ENCODE results near the gene KANSL1.
A peak's percentile ranks its signal among the peaks of the same experiment; 100 is the strongest.

KANSL1 gene

GRCh38 chr17:46074540-46074939 is 118.7 kb downstream of the KANSL1 start:
- no peak for DNase-seq (ENCODE audit: low read depth in 2 of 2)

- DNase-seq (ENCODE audit: low read depth in 2 of 2): no peak
These were observed 120.2 kb downstream of the KANSL1 start for GRCh38 chr17:46072998-46073397.

DNA sequence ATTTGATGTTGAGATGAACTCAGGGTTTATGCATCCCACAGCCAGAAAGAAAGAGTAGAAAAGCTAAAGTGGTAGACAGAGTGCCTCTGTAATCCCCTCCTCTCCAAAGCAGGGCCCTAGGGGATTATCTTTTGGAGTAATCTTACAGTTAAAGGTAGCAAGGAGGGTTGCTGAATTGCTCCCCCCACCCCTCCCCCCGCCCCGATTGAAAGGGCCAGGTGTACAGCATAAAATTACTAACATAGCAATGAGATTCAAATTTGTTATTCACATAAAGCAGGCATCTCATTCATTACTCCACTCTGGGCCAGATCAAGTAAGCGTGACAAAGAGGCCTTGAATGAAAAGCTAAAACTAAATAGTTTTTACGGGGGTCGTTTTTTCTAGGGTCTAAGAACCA is 121.4 kb downstream of the KANSL1 start:
- no peak for DNase-seq (ENCODE audit: low read depth in 2 of 2)

- DNase-seq (ENCODE audit: low read depth in 2 of 2): no peak
These were observed 128.8 kb downstream of the KANSL1 start for GRCh38 chr17:46064460-46064859.

GRCh38 chr17:46063241-46063640 is 130.0 kb downstream of the KANSL1 start:
- DNase-seq (ENCODE audit: low read depth in 2 of 2): no peak

GRCh38 chr17:46061435-46061834 is 131.8 kb downstream of the KANSL1 start:
- DNase-seq (ENCODE audit: low read depth in 2 of 2): no peak

DNA sequence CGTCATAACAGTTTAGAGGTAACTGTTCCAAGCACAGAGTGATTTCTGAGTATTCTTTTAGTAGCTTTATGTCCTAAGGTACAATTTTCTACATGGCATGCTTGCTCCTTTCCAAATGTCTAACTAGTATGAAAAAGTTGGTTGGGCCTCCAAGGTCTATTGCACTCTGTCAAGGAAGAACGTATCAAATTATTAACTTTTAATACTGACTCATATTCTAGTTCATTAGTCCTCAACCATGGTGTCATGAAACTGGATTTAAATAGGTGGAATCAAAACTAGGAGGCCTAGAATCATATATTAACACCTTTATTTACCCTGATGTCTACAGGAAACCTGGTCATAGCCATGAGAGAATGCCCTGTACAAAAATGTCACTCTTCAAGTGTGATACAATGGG is 132.8 kb downstream of the KANSL1 start:
- no peak for DNase-seq (ENCODE audit: low read depth in 2 of 2)

GRCh38 chr17:46059486-46059885 is 133.7 kb downstream of the KANSL1 start:
- DNase-seq (ENCODE audit: low read depth in 2 of 2): no peak

DNA sequence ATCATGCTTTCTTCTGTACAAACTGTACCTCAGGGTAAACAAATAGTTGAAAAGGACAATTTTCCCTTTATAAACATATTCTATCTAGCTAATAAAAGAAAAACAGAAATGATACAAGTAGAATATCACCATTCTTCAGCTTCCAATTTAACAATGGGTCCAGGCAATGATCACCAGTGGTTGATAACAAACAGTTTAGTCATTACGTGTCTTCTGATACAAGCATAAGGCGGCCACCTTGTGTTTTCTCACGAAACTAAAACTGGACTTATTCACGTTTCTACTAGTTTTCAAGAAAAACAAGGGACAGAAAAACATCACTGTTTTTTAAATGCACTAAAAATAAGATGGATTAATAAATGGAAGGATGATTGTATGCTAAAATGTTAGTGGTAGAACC is 135.9 kb downstream of the KANSL1 start:
- DNase-seq (ENCODE audit: low read depth in 2 of 2): no peak

DNA sequence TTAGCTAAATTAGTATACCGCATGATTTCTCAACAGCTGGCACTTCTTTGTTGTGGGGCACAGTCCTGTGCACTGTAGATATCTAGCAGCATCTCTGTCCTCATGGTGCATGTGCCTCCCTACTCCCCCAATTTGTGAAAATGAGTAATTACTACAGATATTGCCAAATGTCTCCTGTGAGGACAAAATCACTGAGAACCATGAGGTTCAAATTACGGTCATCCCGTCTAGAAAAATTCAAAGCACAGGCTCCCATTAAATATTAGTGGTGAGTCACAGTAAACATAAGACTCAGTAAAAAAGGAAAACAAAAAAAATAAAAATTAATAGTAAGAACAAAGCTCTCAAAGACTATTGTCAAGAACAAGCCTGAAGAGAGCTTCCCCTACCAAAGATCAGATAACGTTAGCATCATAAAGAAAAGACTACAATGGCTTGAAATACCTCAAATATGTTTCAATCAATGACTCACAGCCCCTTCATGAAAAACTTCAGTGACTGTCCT is 136.4 kb downstream of the KANSL1 start:
- DNase-seq (ENCODE audit: low read depth in 2 of 2): no peak

GRCh38 chr17:46053911-46054534 is 139.2 kb downstream of the KANSL1 start:
- no peak for DNase-seq (ENCODE audit: low read depth in 2 of 2)

DNA sequence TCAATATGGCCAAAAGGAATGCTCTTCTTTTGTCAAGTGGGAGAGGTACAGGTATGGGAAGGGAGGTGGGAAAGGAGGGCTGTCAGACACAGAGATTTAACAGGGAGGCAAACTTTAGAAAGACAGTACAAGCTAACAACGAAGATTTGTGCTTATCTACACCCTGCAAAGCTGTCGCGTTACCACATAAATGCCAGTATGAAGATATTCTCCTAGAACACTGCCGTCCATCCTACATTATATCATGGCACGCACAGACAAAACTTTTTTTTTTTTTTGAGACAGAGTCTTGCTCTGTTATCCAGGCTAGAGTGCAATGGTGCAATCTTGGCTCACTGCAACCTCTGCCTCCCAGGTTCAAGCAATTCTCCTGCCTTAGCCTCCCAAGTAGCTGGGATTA is 143.6 kb downstream of the KANSL1 start:
- DNase-seq (ENCODE audit: low read depth in 2 of 2): no peak

- DNase-seq (ENCODE audit: low read depth in 2 of 2): no peak
These were observed 145.4 kb downstream of the KANSL1 start for GRCh38 chr17:46047856-46048255.

DNA sequence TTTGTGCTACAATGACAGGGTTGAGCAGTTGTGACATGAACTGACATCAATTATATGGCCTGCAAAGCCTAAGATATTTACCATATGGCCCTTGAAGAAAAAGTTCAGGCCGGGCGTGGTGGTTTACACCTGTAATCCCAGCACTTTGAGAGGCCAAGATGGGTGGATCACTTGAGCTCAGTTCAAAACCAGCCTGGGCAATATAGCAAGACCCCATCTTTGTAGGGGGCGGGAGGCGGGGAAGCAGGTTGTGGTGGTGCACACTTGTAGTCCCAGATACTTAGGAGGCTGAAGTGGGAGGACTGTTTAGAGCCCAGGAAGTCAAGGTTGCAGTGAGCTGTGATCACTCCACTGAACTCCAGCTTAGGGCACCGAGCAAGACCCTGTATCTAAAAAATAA is 145.8 kb downstream of the KANSL1 start:
- no peak for DNase-seq (ENCODE audit: low read depth in 2 of 2)

DNA sequence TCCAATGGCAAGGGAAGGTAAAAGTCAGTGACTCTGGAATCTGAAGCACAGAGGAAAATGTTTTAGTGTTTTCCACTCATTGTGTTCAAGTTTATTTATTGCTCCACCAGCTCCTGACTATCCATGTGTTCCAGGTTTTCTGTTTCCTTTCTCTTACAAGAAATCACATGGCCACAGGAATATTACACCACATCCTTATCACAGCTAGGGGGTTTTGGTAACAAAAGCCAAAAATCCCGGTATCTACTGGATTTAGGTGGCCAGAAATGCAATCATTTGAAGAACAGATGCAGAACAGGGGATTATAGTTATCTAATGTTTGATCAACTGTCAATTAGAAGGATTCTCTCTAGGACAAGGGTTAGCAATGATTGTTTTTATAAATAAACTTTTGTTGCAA is 146.3 kb downstream of the KANSL1 start:
- DNase-seq (ENCODE audit: low read depth in 2 of 2): no peak

DNA sequence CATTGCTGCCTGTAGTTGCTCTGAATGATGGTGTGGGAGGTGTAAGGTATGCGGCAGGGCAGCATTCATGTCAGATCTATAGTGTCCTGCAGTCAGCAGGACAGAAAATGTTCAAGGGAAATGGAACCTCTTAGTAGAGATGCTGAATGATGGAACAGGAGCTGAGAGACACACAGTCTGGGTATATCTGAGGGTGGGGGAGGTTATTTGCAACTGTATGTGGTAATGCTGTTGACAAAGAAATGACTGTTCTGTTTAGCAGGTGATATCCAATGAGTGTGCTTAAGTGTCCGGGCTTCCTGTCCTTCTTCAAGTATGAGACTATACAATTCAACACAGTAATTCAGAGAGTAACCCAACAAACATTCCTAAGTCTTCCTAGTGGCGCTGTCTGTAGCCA is 147.6 kb downstream of the KANSL1 start:
- DNase-seq (ENCODE audit: low read depth in 2 of 2): no peak

- no peak for DNase-seq (ENCODE audit: low read depth in 2 of 2)
These were observed 148.2 kb downstream of the KANSL1 start for GRCh38 chr17:46044989-46045388.

GRCh38 chr17:46044286-46044928 is 148.8 kb downstream of the KANSL1 start:
- DNase-seq (ENCODE audit: low read depth in 2 of 2): peak in 1 of 2 donors; percentile 9

DNA sequence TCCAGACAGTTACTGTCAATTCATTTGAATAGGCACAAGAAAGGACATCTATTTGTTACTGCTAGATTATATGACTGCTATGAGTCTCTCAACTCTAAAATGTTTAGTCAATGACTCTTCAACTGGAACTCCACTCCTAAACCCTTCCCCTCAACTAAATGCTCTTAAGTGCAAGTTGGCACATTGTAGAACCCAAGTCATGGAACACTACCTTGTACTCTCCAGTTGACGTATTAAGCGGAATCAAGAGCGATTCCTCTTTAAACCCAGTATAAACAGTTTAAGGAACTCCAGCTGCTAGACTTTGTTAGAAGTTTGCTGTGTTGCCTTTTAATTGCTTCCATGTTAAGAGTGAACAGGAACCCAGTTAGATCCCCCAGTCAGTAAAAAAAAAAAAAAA is 149.6 kb downstream of the KANSL1 start:
- no peak for DNase-seq (ENCODE audit: low read depth in 2 of 2)

GRCh38 chr17:46042925-46043324 is 150.3 kb downstream of the KANSL1 start:
- no peak for DNase-seq (ENCODE audit: low read depth in 2 of 2)

- DNase-seq (ENCODE audit: low read depth in 2 of 2): no peak
These were observed 151.0 kb downstream of the KANSL1 start for GRCh38 chr17:46042246-46042645.

DNA sequence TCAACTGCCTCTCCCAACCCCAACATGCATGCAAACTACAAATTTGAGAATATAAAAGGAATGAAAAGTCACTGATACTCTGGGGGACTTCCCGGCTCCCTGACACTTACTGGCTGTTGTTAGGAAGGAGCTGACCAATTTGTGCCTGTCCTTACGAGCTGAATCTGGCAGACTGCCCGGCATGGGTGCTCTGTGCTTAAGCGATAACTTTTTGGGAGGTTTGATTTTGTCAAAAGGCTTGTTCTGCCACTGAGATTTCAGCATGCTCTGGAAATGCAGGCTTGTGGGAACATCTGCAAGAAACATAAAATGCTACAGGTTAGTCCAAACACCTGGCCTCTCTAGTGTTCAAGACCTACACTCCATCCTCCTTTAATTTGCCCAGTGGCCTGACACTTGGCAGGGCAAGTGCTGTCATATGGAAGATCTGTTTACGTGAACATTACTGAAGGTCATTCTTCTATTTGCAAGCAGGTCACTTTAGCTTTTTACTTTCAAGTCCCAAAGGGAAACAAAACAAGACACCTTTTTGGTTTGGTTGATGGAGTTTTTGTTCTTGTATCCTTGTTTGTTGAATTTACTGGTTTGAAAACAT is 153.5 kb downstream of the KANSL1 start:
- no peak for DNase-seq (ENCODE audit: low read depth in 2 of 2)

DNA sequence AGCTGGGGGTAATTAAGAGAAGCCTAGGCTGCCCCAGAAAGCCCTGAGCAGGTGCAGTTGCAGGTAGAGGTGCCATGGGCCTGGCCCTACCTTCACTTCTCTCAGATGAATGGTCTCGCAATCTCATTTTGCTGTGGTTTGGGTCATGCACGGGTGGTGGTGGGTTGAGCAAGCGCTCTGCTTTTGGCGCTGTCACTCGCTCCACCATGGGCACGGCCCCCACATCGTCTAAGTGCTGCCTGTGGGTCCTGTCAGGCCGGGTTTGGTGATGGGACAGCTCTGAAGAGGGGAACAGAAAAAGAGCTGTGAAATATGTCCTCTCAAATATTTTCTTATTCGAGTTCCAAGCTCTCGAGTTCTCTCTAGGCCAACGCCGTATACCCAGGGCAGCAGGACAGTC is 154.3 kb downstream of the KANSL1 start:
- no peak for DNase-seq (ENCODE audit: low read depth in 2 of 2)

Data from stimulated activated CD8-positive, alpha-beta memory T cell treated with anti-CD3 and anti-CD28 coated beads, Interleukin-2, amount 100 ng/mL, for 48 hours (primary cell).